ENCODE data around the gene EHBP1L1. TPM values are rescaled to one million over a fixed set of nuclear protein-coding genes. Genes with fewer than 3 reads are reported as not detected.

EHBP1L1 gene
- total RNA-seq, 6 donors from 2014 or later = 70.4 to 220 (median 133) TPM

GRCh38 chr11:65565624-65566453 is 10.0 kb upstream of the EHBP1L1 start:
- DNase-seq (peak in 1 of 2 donors; percentile 71), ATAC-seq (ENCODE audit: low FRiP score in 2 of 2) (no peak)
- Histone ChIP-seq H3K4me1 (peaks cover 24 to 51% (median 41%) of the 10 kb centered on the region in 4 donors), H3K27me3 (no peaks in the 10 kb centered on the region), H3K4me3 (no peak overlapping the region), H3K27ac (peak overlapping the region; percentile 10 to 73 (median 61)), H3K9me3 (no peaks in the 10 kb centered on the region), H3K36me3 (no peaks in the 10 kb centered on the region)
- no peak for TF ChIP-seq CTCF (IDR thresholded peaks at IDR 0.05)
- TF ChIP-seq POLR2AphosphoS5 (IDR thresholded peaks at IDR 0.05) = no peak
- TF ChIP-seq EP300 (IDR thresholded peaks at IDR 0.05) = no peak
- TF ChIP-seq POLR2A (IDR thresholded peaks at IDR 0.05) = no peak
- 64 to 78% methylated on average over 6 to 7 of the region's 7 CpGs for WGBS, 2 donors

- TF ChIP-seq CTCF (IDR thresholded peaks at IDR 0.05) = no peak
- TF ChIP-seq EP300 (IDR thresholded peaks at IDR 0.05) = no peak
- peak in 2 of 4 donors; percentile 31 to 57 for TF ChIP-seq POLR2A (IDR thresholded peaks at IDR 0.05)
- Histone ChIP-seq H3K27ac (peak overlapping the region; percentile 91 to 98 (median 94)), H3K36me3 (peaks cover 0 to 6% (median 0%) of the 10 kb centered on the region in 4 donors), H3K9me3 (no peaks in the 10 kb centered on the region), H3K4me1 (peaks cover 46 to 76% (median 64%) of the 10 kb centered on the region in 4 donors), H3K27me3 (no peaks in the 10 kb centered on the region), H3K4me3 (peak overlapping the region; percentile 11 to 89 (median 82))
- DNase-seq (peak in 1 of 2 donors; percentile 87), ATAC-seq (ENCODE audit: low FRiP score in 2 of 2) (peak; percentile 30 to 49)
- WGBS, 2 donors = 6 to 7% methylated on average over 24 to 27 of the region's 28 CpGs
Measured at GRCh38 chr11:65569164-65569972, 6.5 kb upstream of the EHBP1L1 start.

GRCh38 chr11:65569973-65570918 is 5.6 kb upstream of the EHBP1L1 start, which contains the start of gene ZNRD2:
ZNRD2 (plus strand) TSS chr11:65570477; CDS start chr11:65570492, 15 bp downstream.
- peak within 1 kb of the TSS; percentile 77 to 93 (median 88) for H3K4me3 ChIP-seq

More at GRCh38 chr11:65569973-65570918, 5.6 kb upstream of the EHBP1L1 start, which contains the start of gene ZNRD2:
- H3K27me3 ChIP-seq = no peaks in the 10 kb centered on the region
- peaks cover 0 to 6% (median 0%) of the 10 kb centered on the region in 4 donors for H3K36me3 ChIP-seq
- 0 to 2% methylated on average over 8 to 77 of the region's 89 CpGs for WGBS, 2 donors
- peaks cover 52 to 78% (median 67%) of the 10 kb centered on the region in 4 donors for H3K4me1 ChIP-seq
- H3K9me3 ChIP-seq = no peaks in the 10 kb centered on the region
- DNase-seq = peak; percentile 98 to 99
- peak within 1 kb of the TSS; percentile 92 to 98 (median 94) for H3K27ac ChIP-seq
- peak; percentile 91 to 96 for ATAC-seq (ENCODE audit: low FRiP score in 2 of 2)
- TF ChIP-seq POLR2A (IDR thresholded peaks at IDR 0.05) (peak in 3 of 4 donors; percentile 44 to 86 (median 52)), CTCF (IDR thresholded peaks at IDR 0.05) (peak in 5 of 6 experiments; percentile 40 to 85 (median 71)), POLR2AphosphoS5 (IDR thresholded peaks at IDR 0.05) (peak; percentile 96 to 99), EP300 (IDR thresholded peaks at IDR 0.05) (peak in 2 of 4 donors; percentile 73 to 87)
